ENCODE results near the gene SAXO2. TPM values are rescaled to one million over a fixed set of nuclear protein-coding genes. Genes with fewer than 3 reads are reported as not detected.
"Not testable (repeated sequence)": the region's sequence is repeated elsewhere in the genome, so short reads cannot be mapped to it uniquely, and the experiment has no call there.

SAXO2 gene
- total RNA-seq, 1 donor from 2014 or later = 6.0 TPM

- H3K9me3 Mint-ChIP-seq (ENCODE audit: low read depth) = peaks cover 17% of the 10 kb centered on the region
- H3K27me3 Mint-ChIP-seq = no peaks in the 10 kb centered on the region
- TF ChIP-seq, protein P1, sequence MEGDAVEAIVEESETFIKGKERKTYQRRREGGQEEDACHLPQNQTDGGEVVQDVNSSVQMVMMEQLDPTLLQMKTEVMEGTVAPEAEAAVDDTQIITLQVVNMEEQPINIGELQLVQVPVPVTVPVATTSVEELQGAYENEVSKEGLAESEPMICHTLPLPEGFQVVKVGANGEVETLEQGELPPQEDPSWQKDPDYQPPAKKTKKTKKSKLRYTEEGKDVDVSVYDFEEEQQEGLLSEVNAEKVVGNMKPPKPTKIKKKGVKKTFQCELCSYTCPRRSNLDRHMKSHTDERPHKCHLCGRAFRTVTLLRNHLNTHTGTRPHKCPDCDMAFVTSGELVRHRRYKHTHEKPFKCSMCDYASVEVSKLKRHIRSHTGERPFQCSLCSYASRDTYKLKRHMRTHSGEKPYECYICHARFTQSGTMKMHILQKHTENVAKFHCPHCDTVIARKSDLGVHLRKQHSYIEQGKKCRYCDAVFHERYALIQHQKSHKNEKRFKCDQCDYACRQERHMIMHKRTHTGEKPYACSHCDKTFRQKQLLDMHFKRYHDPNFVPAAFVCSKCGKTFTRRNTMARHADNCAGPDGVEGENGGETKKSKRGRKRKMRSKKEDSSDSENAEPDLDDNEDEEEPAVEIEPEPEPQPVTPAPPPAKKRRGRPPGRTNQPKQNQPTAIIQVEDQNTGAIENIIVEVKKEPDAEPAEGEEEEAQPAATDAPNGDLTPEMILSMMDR (IDR thresholded peaks at IDR 0.05; ENCODE audit: unreplicated experiment) = no peak
- no peaks in the 10 kb centered on the region for H3K4me1 Mint-ChIP-seq (ENCODE audit: low read depth)
- H3K27ac Mint-ChIP-seq = no peak overlapping the region
- DNase-seq (ENCODE audit: low spot score, unreplicated experiment) = no peak
- H3K4me3 Mint-ChIP-seq (ENCODE audit: low read depth) = no peak overlapping the region
- no peaks in the 10 kb centered on the region for H3K36me3 Mint-ChIP-seq (ENCODE audit: insufficient read depth)
Observed at GRCh38 chr15:82292271-82292670, 29.7 kb downstream of the SAXO2 start.

GRCh38 chr15:82294061-82294690, 31.6 kb downstream of the SAXO2 start:
- TF ChIP-seq, protein P1 (IDR thresholded peaks at IDR 0.05; ENCODE audit: unreplicated experiment) = no peak
- Mint-ChIP-seq H3K27ac (no peak overlapping the region), H3K4me3 (ENCODE audit: low read depth) (no peak overlapping the region), H3K27me3 (no peaks in the 10 kb centered on the region), H3K9me3 (ENCODE audit: low read depth) (peaks cover 8% of the 10 kb centered on the region), H3K36me3 (ENCODE audit: insufficient read depth) (no peaks in the 10 kb centered on the region), H3K4me1 (ENCODE audit: low read depth) (no peaks in the 10 kb centered on the region)
- DNase-seq (ENCODE audit: low spot score, unreplicated experiment) = no peak

- DNase-seq (ENCODE audit: low spot score, unreplicated experiment) = no peak
- Mint-ChIP-seq H3K4me1 (ENCODE audit: low read depth) (no peaks in the 10 kb centered on the region), H3K9me3 (ENCODE audit: low read depth) (no peaks in the 10 kb centered on the region), H3K27me3 (no peaks in the 10 kb centered on the region), H3K4me3 (ENCODE audit: low read depth) (no peak overlapping the region), H3K27ac (no peak overlapping the region), H3K36me3 (ENCODE audit: insufficient read depth) (no peaks in the 10 kb centered on the region)
- TF ChIP-seq, protein P1 (IDR thresholded peaks at IDR 0.05; ENCODE audit: unreplicated experiment) = no peak
Observed at GRCh38 chr15:82297546-82297945, 34.9 kb downstream of the SAXO2 start.

DNA sequence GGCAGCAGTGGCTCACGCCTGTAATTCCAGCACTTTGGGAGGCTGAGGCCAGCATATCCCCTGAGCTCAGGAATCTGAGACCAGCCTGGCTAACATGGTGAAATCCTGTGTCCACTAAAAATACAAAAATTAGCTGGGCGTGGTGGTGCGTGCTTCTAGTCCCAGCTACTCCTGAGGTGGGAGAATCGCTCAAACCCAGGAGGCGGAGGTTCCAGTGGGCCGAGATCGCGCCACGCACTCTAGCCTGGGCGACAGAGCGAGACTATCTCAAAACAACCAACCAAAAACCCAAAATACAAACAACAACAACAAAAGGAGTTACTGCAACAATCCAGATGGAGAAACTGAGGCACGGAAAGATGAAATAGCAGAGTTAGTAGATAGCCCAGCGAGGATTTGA, 35.4 kb downstream of the SAXO2 start:
- H3K36me3 Mint-ChIP-seq (ENCODE audit: insufficient read depth) = no peaks in the 10 kb centered on the region
- no peak overlapping the region for H3K27ac Mint-ChIP-seq
- no peak overlapping the region for H3K4me3 Mint-ChIP-seq (ENCODE audit: low read depth)
- no peaks in the 10 kb centered on the region for H3K4me1 Mint-ChIP-seq (ENCODE audit: low read depth)
- no peaks in the 10 kb centered on the region for H3K9me3 Mint-ChIP-seq (ENCODE audit: low read depth)
- DNase-seq (ENCODE audit: low spot score, unreplicated experiment) = no peak
- TF ChIP-seq, protein P1 (IDR thresholded peaks at IDR 0.05; ENCODE audit: unreplicated experiment) = no peak
- no peaks in the 10 kb centered on the region for H3K27me3 Mint-ChIP-seq

- Mint-ChIP-seq H3K27me3 (peaks cover 2% of the 10 kb centered on the region), H3K9me3 (ENCODE audit: low read depth) (no peaks in the 10 kb centered on the region), H3K36me3 (ENCODE audit: insufficient read depth) (no peaks in the 10 kb centered on the region), H3K27ac (no peak overlapping the region), H3K4me1 (ENCODE audit: low read depth) (no peaks in the 10 kb centered on the region), H3K4me3 (ENCODE audit: low read depth) (no peak overlapping the region)
- no peak for DNase-seq (ENCODE audit: low spot score, unreplicated experiment)
- TF ChIP-seq, protein P1 (IDR thresholded peaks at IDR 0.05; ENCODE audit: unreplicated experiment) = no peak
Observed at GRCh38 chr15:82298520-82298919, 35.9 kb downstream of the SAXO2 start.

GRCh38 chr15:82299511-82299914, 36.9 kb downstream of the SAXO2 start:
- not testable (repeated sequence) for H3K36me3 Mint-ChIP-seq (ENCODE audit: insufficient read depth); H3K9me3 Mint-ChIP-seq (ENCODE audit: low read depth); H3K27me3 Mint-ChIP-seq

DNA sequence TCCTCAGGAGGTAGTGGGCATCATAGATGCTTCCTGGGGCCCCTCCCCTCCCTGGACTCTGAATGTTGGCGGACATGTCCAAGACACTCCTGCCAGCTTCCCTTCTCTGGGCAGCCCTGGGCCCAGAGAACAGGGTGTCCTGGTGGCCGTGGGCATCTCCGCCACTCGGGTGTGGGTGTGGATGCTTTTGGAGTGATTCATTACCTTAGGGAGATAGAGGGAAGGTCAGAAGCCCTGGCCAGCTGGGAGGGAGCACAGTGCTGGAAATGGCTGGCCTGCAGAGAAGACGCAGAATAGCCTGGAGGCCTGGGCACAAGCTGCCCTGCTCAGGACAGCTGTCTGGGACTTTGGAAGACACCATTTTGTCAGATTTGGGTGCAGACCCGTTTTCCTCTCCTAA, 37.7 kb downstream of the SAXO2 start:
- not testable (repeated sequence) for H3K27me3 Mint-ChIP-seq; DNase-seq (ENCODE audit: low spot score, unreplicated experiment); H3K27ac Mint-ChIP-seq; H3K4me1 Mint-ChIP-seq (ENCODE audit: low read depth); H3K9me3 Mint-ChIP-seq (ENCODE audit: low read depth); H3K36me3 Mint-ChIP-seq (ENCODE audit: insufficient read depth); H3K4me3 Mint-ChIP-seq (ENCODE audit: low read depth)

More at GRCh38 chr15:82299511-82299914, 36.9 kb downstream of the SAXO2 start:
- not testable (repeated sequence) for DNase-seq (ENCODE audit: low spot score, unreplicated experiment); H3K4me3 Mint-ChIP-seq (ENCODE audit: low read depth); H3K27ac Mint-ChIP-seq; H3K4me1 Mint-ChIP-seq (ENCODE audit: low read depth)

Measured in progenitor cell of endocrine pancreas (in vitro differentiated cells).